ENCODE data around the gene ARHGAP6.
"Not testable (repeated sequence)": the region's sequence is repeated elsewhere in the genome, so short reads cannot be mapped to it uniquely, and the experiment has no call there.

Gene ARHGAP6

GRCh38 chrX:11131146-11131545, 534.6 kb downstream of the ARHGAP6 start:
- H3K4me1 Mint-ChIP-seq (ENCODE audit: low read depth) = peaks cover 25% of the 10 kb centered on the region
- no peak overlapping the region for H3K4me3 Mint-ChIP-seq
- intact Hi-C loops (cut with micrococcal nuclease) = loop anchor here (10.0 kb wide), 1 partner anchor 406 kb away; no protein-coding TSS in a partner anchor
- no peak overlapping the region for H3K27ac Mint-ChIP-seq
- H3K27me3 Mint-ChIP-seq = no peaks in the 10 kb centered on the region
- H3K36me3 Mint-ChIP-seq (ENCODE audit: low read depth) = no peaks in the 10 kb centered on the region
- H3K9me3 Mint-ChIP-seq = no peaks in the 10 kb centered on the region

- peaks cover 25% of the 10 kb centered on the region for H3K4me1 Mint-ChIP-seq (ENCODE audit: low read depth)
- H3K36me3 Mint-ChIP-seq (ENCODE audit: low read depth) = no peaks in the 10 kb centered on the region
- H3K9me3 Mint-ChIP-seq = no peaks in the 10 kb centered on the region
- no peak overlapping the region for H3K4me3 Mint-ChIP-seq
- intact Hi-C loops (cut with micrococcal nuclease) = loop anchor here (10.0 kb wide), 1 partner anchor 405 kb away; no protein-coding TSS in a partner anchor
- no peaks in the 10 kb centered on the region for H3K27me3 Mint-ChIP-seq
- no peak overlapping the region for H3K27ac Mint-ChIP-seq
Observed at GRCh38 chrX:11130136-11130535, 535.6 kb downstream of the ARHGAP6 start.

GRCh38 chrX:11129534-11130105, 536.1 kb downstream of the ARHGAP6 start:
- Mint-ChIP-seq H3K4me1 (ENCODE audit: low read depth) (peaks cover 25% of the 10 kb centered on the region), H3K9me3 (no peaks in the 10 kb centered on the region), H3K36me3 (ENCODE audit: low read depth) (no peaks in the 10 kb centered on the region), H3K27me3 (no peaks in the 10 kb centered on the region), H3K27ac (no peak overlapping the region), H3K4me3 (no peak overlapping the region)
- intact Hi-C loops (cut with micrococcal nuclease) = loop anchor here (10.0 kb wide), 1 partner anchor 405 kb away; no protein-coding TSS in a partner anchor

GRCh38 chrX:11125060-11125459, 540.7 kb downstream of the ARHGAP6 start:
- intact Hi-C loops (cut with micrococcal nuclease) = no loop called here
- Mint-ChIP-seq H3K27me3 (no peaks in the 10 kb centered on the region), H3K4me1 (ENCODE audit: low read depth) (peaks cover 10% of the 10 kb centered on the region), H3K36me3 (ENCODE audit: low read depth) (peaks cover 35% of the 10 kb centered on the region), H3K9me3 (no peaks in the 10 kb centered on the region), H3K27ac (no peak overlapping the region), H3K4me3 (no peak overlapping the region)

- H3K9me3 Mint-ChIP-seq = no peaks in the 10 kb centered on the region
Observed at GRCh38 chrX:11124112-11124511, 541.6 kb downstream of the ARHGAP6 start.

GRCh38 chrX:11123087-11123486, 542.6 kb downstream of the ARHGAP6 start:
- H3K27me3 Mint-ChIP-seq; H3K27ac Mint-ChIP-seq; intact Hi-C loops (cut with micrococcal nuclease); H3K9me3 Mint-ChIP-seq; H3K4me3 Mint-ChIP-seq: not testable (repeated sequence)
- Mint-ChIP-seq H3K36me3 (ENCODE audit: low read depth) (peaks cover 55% of the 10 kb centered on the region), H3K4me1 (ENCODE audit: low read depth) (peaks cover 16% of the 10 kb centered on the region)

More at GRCh38 chrX:11124112-11124511, 541.6 kb downstream of the ARHGAP6 start:
- intact Hi-C loops (cut with micrococcal nuclease) = no loop called here
- H3K4me1 Mint-ChIP-seq (ENCODE audit: low read depth) = peaks cover 11% of the 10 kb centered on the region
- H3K27me3 Mint-ChIP-seq = no peaks in the 10 kb centered on the region
- H3K27ac Mint-ChIP-seq = no peak overlapping the region
- peaks cover 44% of the 10 kb centered on the region for H3K36me3 Mint-ChIP-seq (ENCODE audit: low read depth)
- no peak overlapping the region for H3K4me3 Mint-ChIP-seq

- peak overlapping the region; percentile 51 for H3K27ac Mint-ChIP-seq
- no peaks in the 10 kb centered on the region for H3K27me3 Mint-ChIP-seq
- H3K4me1 Mint-ChIP-seq (ENCODE audit: low read depth) = peaks cover 16% of the 10 kb centered on the region
- no peaks in the 10 kb centered on the region for H3K9me3 Mint-ChIP-seq
- peak overlapping the region; percentile 4 for H3K4me3 Mint-ChIP-seq
- intact Hi-C loops (cut with micrococcal nuclease) = loop anchor here (10.0 kb wide), 1 partner anchor 645 kb away; no protein-coding TSS in a partner anchor
- peaks cover 91% of the 10 kb centered on the region for H3K36me3 Mint-ChIP-seq (ENCODE audit: low read depth)
Observed at GRCh38 chrX:11119313-11119943, 546.3 kb downstream of the ARHGAP6 start.

GRCh38 chrX:11117745-11118144, 548.0 kb downstream of the ARHGAP6 start:
- Mint-ChIP-seq H3K36me3 (ENCODE audit: low read depth) (peaks cover 87% of the 10 kb centered on the region), H3K4me1 (ENCODE audit: low read depth) (peaks cover 25% of the 10 kb centered on the region), H3K9me3 (no peaks in the 10 kb centered on the region), H3K4me3 (no peak overlapping the region), H3K27me3 (no peaks in the 10 kb centered on the region), H3K27ac (no peak overlapping the region)
- intact Hi-C loops (cut with micrococcal nuclease) = loop anchor here (10.0 kb wide), 1 partner anchor 647 kb away; no protein-coding TSS in a partner anchor

GRCh38 chrX:11113731-11114130, 552.0 kb downstream of the ARHGAP6 start:
- Mint-ChIP-seq H3K9me3 (no peaks in the 10 kb centered on the region), H3K27me3 (no peaks in the 10 kb centered on the region), H3K4me1 (ENCODE audit: low read depth) (peaks cover 17% of the 10 kb centered on the region), H3K4me3 (peak overlapping the region; percentile 40), H3K27ac (peak overlapping the region; percentile 85), H3K36me3 (ENCODE audit: low read depth) (peaks cover 58% of the 10 kb centered on the region)
- intact Hi-C loops (cut with micrococcal nuclease) = loop anchor here (5.0 to 10.0 kb wide), 2 partner anchors 651 to 916 kb away; no protein-coding TSS in a partner anchor

GRCh38 chrX:11111947-11112346, 553.8 kb downstream of the ARHGAP6 start:
- Mint-ChIP-seq H3K4me3 (peak overlapping the region; percentile 84), H3K36me3 (ENCODE audit: low read depth) (peaks cover 40% of the 10 kb centered on the region), H3K4me1 (ENCODE audit: low read depth) (peaks cover 16% of the 10 kb centered on the region), H3K27ac (peak overlapping the region; percentile 95), H3K27me3 (no peaks in the 10 kb centered on the region), H3K9me3 (no peaks in the 10 kb centered on the region)
- intact Hi-C loops (cut with micrococcal nuclease) = loop anchor here (5.0 to 10.0 kb wide), 2 partner anchors 653 to 915 kb away; no protein-coding TSS in a partner anchor

GRCh38 chrX:11111037-11111851, 554.5 kb downstream of the ARHGAP6 start, which contains the start of gene HCCS:
TSS of gene HCCS (plus strand) at chrX:11111332. CDS start at chrX:11112061, 729 bp downstream.
- H3K9me3 Mint-ChIP-seq = no peaks in the 10 kb centered on the region
- peaks cover 33% of the 10 kb centered on the region for H3K36me3 Mint-ChIP-seq (ENCODE audit: low read depth)
- intact Hi-C loops (cut with micrococcal nuclease) = loop anchor here (5.0 to 10.0 kb wide), 2 partner anchors 654 to 914 kb away; no protein-coding TSS in a partner anchor
- peak within 1 kb of the TSS; percentile 95 for H3K27ac Mint-ChIP-seq
- H3K4me1 Mint-ChIP-seq (ENCODE audit: low read depth) = peaks cover 16% of the 10 kb centered on the region
- peak within 1 kb of the TSS; percentile 84 for H3K4me3 Mint-ChIP-seq
- H3K27me3 Mint-ChIP-seq = no peaks in the 10 kb centered on the region

- Mint-ChIP-seq H3K27me3 (no peaks in the 10 kb centered on the region), H3K27ac (no peak overlapping the region), H3K36me3 (ENCODE audit: low read depth) (peaks cover 20% of the 10 kb centered on the region), H3K4me3 (no peak overlapping the region), H3K4me1 (ENCODE audit: low read depth) (peaks cover 16% of the 10 kb centered on the region), H3K9me3 (no peaks in the 10 kb centered on the region)
- intact Hi-C loops (cut with micrococcal nuclease) = loop anchor here (5.0 to 10.0 kb wide), 2 partner anchors 655 to 913 kb away; no protein-coding TSS in a partner anchor
Observed at GRCh38 chrX:11109968-11110367, 555.8 kb downstream of the ARHGAP6 start.

GRCh38 chrX:11108253-11108941, 557.3 kb downstream of the ARHGAP6 start:
- Mint-ChIP-seq H3K4me3 (no peak overlapping the region), H3K27ac (no peak overlapping the region), H3K27me3 (no peaks in the 10 kb centered on the region)

More at GRCh38 chrX:11108253-11108941, 557.3 kb downstream of the ARHGAP6 start:
- H3K4me1 Mint-ChIP-seq (ENCODE audit: low read depth) = peaks cover 7% of the 10 kb centered on the region
- H3K9me3 Mint-ChIP-seq = no peaks in the 10 kb centered on the region
- peaks cover 9% of the 10 kb centered on the region for H3K36me3 Mint-ChIP-seq (ENCODE audit: low read depth)
- intact Hi-C loops (cut with micrococcal nuclease) = no loop called here

All from dendritic cell treated with granulocyte-macrophage colony-stimulating factor and Interleukin-4, amounts not matched to agents 40 ng/mL and 50 ng/mL, for 4 days (primary cell).